Measurements from ENCODE around the gene SPRING1.
"Not testable (repeated sequence)": the region's sequence is repeated elsewhere in the genome, so short reads cannot be mapped to it uniquely, and the experiment has no call there.

Gene SPRING1

GRCh38 chr12:116737774-116738657 lies at the start of gene SPRING1, which contains the start of gene RNFT2:
Gene SPRING1 (minus strand): TSS chr12:116738069. CDS start chr12:116737900, 169 bp downstream.
Gene RNFT2 (plus strand): TSS chr12:116738315. CDS start chr12:116740498, 2,183 bp downstream.
- DNase-seq, result peak; percentile 99 to 100

GRCh38 chr12:116784238-116784612 lies 46.4 kb upstream of the SPRING1 start:
- DNase-seq, result no peak

GRCh38 chr12:116783525-116784237 lies 45.8 kb upstream of the SPRING1 start:
- DNase-seq, result no peak

- no peak for DNase-seq
These were observed 43.1 kb upstream of the SPRING1 start for GRCh38 chr12:116780942-116781341.

- DNase-seq, result no peak
These were observed 41.7 kb upstream of the SPRING1 start for GRCh38 chr12:116779597-116779996.

GRCh38 chr12:116777245-116777644 lies 39.4 kb upstream of the SPRING1 start:
- DNase-seq, result no peak

- no peak for DNase-seq
These were observed 36.2 kb upstream of the SPRING1 start for GRCh38 chr12:116774020-116774419.

GRCh38 chr12:116773276-116773731 lies 35.4 kb upstream of the SPRING1 start:
- no peak for DNase-seq

- no peak for DNase-seq
These were observed 33.8 kb upstream of the SPRING1 start for GRCh38 chr12:116771651-116772050.

- DNase-seq, result no peak
These were observed 28.9 kb upstream of the SPRING1 start for GRCh38 chr12:116766746-116767145.

- DNase-seq, result no peak
These were observed 28.4 kb upstream of the SPRING1 start for GRCh38 chr12:116766285-116766684.

GRCh38 chr12:116765271-116765670 lies 27.4 kb upstream of the SPRING1 start:
- no peak for DNase-seq

- DNase-seq, result no peak
These were observed 23.6 kb upstream of the SPRING1 start for GRCh38 chr12:116761499-116761898.

GRCh38 chr12:116760622-116761020 lies 22.8 kb upstream of the SPRING1 start:
- no peak for DNase-seq

- no peak for DNase-seq
These were observed 22.1 kb upstream of the SPRING1 start for GRCh38 chr12:116759783-116760621.

- DNase-seq, result not testable (repeated sequence)
These were observed 16.9 kb upstream of the SPRING1 start for GRCh38 chr12:116754783-116755182.

- DNase-seq, result not testable (repeated sequence)
These were observed 16.2 kb upstream of the SPRING1 start for GRCh38 chr12:116754097-116754496.

GRCh38 chr12:116750298-116750697 lies 12.4 kb upstream of the SPRING1 start:
- DNase-seq, result no peak

- no peak for DNase-seq
These were observed 12.0 kb upstream of the SPRING1 start for GRCh38 chr12:116749884-116750283.

- DNase-seq, result no peak
These were observed 7.7 kb upstream of the SPRING1 start for GRCh38 chr12:116745554-116745953.

GRCh38 chr12:116744766-116745165 lies 6.9 kb upstream of the SPRING1 start:
- DNase-seq, result no peak

GRCh38 chr12:116742787-116743186 lies 4.9 kb upstream of the SPRING1 start:
- not testable (repeated sequence) for DNase-seq

- no peak for DNase-seq
These were observed 1.6 kb upstream of the SPRING1 start for GRCh38 chr12:116739381-116739887.
